Subcutaneous abdominal adipose tissue (tissue), 5 donors: Measurements from ENCODE around the gene RTL3.

Experiments used
- H3K27ac ChIP-seq: one replicate; pipeline ENCODE4 v1.7.0; 2013; ENCODE audit warnings: low read depth, mild to moderate bottlenecking, inconsistent platforms, low read length, moderate library complexity
- H3K27me3 ChIP-seq, 5 donors: one replicate each; pipeline ENCODE4 v1.7.0; 2013; ENCODE audit warnings: low read length in 5 of 5, inconsistent platforms in 1 of 5; ENCODE audit not compliant: control insufficient read depth in 5 of 5, insufficient read depth in 4 of 5
- H3K36me3 ChIP-seq, 5 donors: one replicate each; pipeline ENCODE4 v1.7.0; 2013; ENCODE audit warnings: low read length in 5 of 5; ENCODE audit not compliant: control insufficient read depth in 5 of 5, insufficient read depth in 5 of 5
- H3K4me1 ChIP-seq, 5 donors: one replicate each; pipeline ENCODE4 v1.7.0; 2013; ENCODE audit warnings: low read length in 5 of 5, mild to moderate bottlenecking in 3 of 5, moderate library complexity in 1 of 5; ENCODE audit not compliant: control insufficient read depth in 5 of 5, insufficient read depth in 5 of 5
- H3K4me3 ChIP-seq, 5 donors: one replicate each; pipeline ENCODE4 v1.7.0; 2013; ENCODE audit warnings: low read length in 5 of 5, low read depth in 1 of 5
- H3K9ac ChIP-seq, 5 donors: one replicate each; pipeline ENCODE4 v1.7.0; 2013; ENCODE audit warnings: low read length in 5 of 5, mild to moderate bottlenecking in 4 of 5, moderate library complexity in 3 of 5
- H3K9me3 ChIP-seq, 5 donors: one replicate each; pipeline ENCODE4 v1.7.0; 2013; ENCODE audit warnings: low read length in 5 of 5; ENCODE audit not compliant: control insufficient read depth in 5 of 5
- donor health status: healthy.
- donor health status: healthy.
- donor health status: healthy.
- donor health status: healthy.
- donor health status: healthy.

Gene RTL3

GRCh38 chrX:78658845-78659744 lies at the start of gene RTL3:
RTL3 (minus strand) TSS chrX:78659328; CDS start chrX:78658420, 908 bp downstream.
- H3K4me3 ChIP-seq: no peak within 1 kb of the TSS
- H3K9me3 ChIP-seq: no peaks in the 10 kb centered on the region
- H3K27me3 ChIP-seq: peaks cover 0 to 9% (median 7%) of the 10 kb centered on the region in 5 donors
- H3K4me1 ChIP-seq: no peaks in the 10 kb centered on the region
- no peak within 1 kb of the TSS for H3K27ac ChIP-seq
- H3K36me3 ChIP-seq: no peaks in the 10 kb centered on the region
- no peak within 1 kb of the TSS for H3K9ac ChIP-seq

- H3K4me1 ChIP-seq: no peaks in the 10 kb centered on the region
- H3K9me3 ChIP-seq: no peaks in the 10 kb centered on the region
- H3K4me3 ChIP-seq: no peak overlapping the region
- H3K9ac ChIP-seq: no peak overlapping the region
- H3K27me3 ChIP-seq: peaks cover 0 to 9% (median 0%) of the 10 kb centered on the region in 5 donors
- H3K27ac ChIP-seq: no peak overlapping the region
- no peaks in the 10 kb centered on the region for H3K36me3 ChIP-seq
Measured at GRCh38 chrX:78708816-78709215, 49.7 kb upstream of the RTL3 start.

GRCh38 chrX:78708262-78708661 lies 49.1 kb upstream of the RTL3 start:
- Histone ChIP-seq H3K4me1 (no peaks in the 10 kb centered on the region), H3K4me3 (no peak overlapping the region), H3K36me3 (no peaks in the 10 kb centered on the region), H3K27me3 (peaks cover 0 to 7% (median 0%) of the 10 kb centered on the region in 5 donors), H3K9ac (no peak overlapping the region), H3K27ac (no peak overlapping the region), H3K9me3 (no peaks in the 10 kb centered on the region)

GRCh38 chrX:78706071-78706470 lies 46.9 kb upstream of the RTL3 start:
- Histone ChIP-seq H3K36me3 (no peaks in the 10 kb centered on the region), H3K27ac (no peak overlapping the region), H3K27me3 (peaks cover 0 to 6% (median 0%) of the 10 kb centered on the region in 5 donors), H3K9ac (no peak overlapping the region), H3K9me3 (no peaks in the 10 kb centered on the region), H3K4me3 (no peak overlapping the region), H3K4me1 (no peaks in the 10 kb centered on the region)

DNA sequence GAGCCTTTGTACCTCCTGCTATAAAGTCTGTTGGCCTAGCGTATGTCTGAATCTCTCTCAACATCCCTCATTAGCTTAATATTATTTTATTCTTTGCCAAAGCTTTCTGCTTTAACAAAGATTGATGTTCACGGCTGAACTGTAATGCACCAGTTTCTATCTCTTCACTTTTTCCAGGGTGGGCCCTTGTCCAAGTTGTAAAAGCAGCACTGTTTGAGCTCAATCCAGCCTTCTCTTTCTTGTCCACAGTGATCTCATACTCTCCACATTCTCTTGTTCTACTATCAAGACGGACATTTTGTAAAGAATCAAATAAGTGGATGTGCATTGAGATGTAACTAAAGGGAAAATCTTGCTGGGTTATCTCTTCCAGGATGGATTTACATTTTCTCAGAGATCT lies 34.4 kb upstream of the RTL3 start:
- peaks cover 0 to 3% (median 0%) of the 10 kb centered on the region in 5 donors for H3K27me3 ChIP-seq
- no peaks in the 10 kb centered on the region for H3K4me1 ChIP-seq
- H3K4me3 ChIP-seq: no peak overlapping the region
- no peaks in the 10 kb centered on the region for H3K36me3 ChIP-seq
- H3K27ac ChIP-seq: no peak overlapping the region
- H3K9me3 ChIP-seq: no peaks in the 10 kb centered on the region
- H3K9ac ChIP-seq: no peak overlapping the region

GRCh38 chrX:78693012-78693411 lies 33.9 kb upstream of the RTL3 start:
- Histone ChIP-seq H3K36me3 (no peaks in the 10 kb centered on the region), H3K27ac (no peak overlapping the region), H3K9me3 (no peaks in the 10 kb centered on the region), H3K4me3 (no peak overlapping the region), H3K27me3 (peaks cover 0 to 3% (median 0%) of the 10 kb centered on the region in 5 donors), H3K4me1 (no peaks in the 10 kb centered on the region), H3K9ac (no peak overlapping the region)

DNA sequence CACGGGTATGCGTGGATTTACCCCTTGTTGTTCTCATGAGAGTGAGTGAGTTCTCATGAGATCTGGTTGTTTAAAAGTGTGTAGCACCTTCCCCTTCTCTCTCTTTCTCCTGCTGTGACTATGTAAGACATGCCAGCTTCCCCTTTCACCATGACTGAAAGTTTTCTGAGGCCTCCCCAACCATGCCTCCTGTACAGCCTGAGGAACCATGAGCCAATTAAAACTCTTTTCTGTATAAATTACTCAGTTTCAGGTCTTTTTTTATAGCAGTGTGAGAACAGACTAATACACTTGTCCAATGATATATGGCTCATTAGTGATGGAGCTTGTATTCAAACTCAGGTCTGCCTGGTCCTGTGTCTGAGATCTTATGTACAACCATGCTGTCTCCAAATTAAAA lies 28.5 kb upstream of the RTL3 start:
- H3K4me1 ChIP-seq: no peaks in the 10 kb centered on the region
- no peak overlapping the region for H3K4me3 ChIP-seq
- H3K9me3 ChIP-seq: no peaks in the 10 kb centered on the region
- H3K27me3 ChIP-seq: peaks cover 0 to 3% (median 0%) of the 10 kb centered on the region in 5 donors
- no peaks in the 10 kb centered on the region for H3K36me3 ChIP-seq
- H3K27ac ChIP-seq: no peak overlapping the region
- no peak overlapping the region for H3K9ac ChIP-seq

DNA sequence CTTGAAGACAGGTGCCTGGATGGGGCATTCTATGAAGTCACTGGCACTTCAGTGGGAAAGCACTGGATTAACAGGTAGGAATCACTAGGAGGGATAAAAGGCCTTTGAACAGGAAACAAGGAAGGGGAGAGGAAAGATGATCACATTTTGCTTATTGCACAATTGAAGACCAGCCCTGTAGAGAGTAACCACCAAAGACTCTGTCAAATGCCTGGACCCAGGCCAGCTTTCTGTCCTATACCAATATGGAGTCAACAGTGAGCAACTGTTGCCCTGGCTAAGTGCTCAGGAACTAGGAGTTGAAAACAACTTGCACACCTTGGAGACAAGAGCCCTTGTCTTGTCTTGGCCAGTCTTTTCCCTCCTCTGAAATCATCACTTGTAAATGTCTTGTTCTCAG lies 14.1 kb upstream of the RTL3 start:
- no peaks in the 10 kb centered on the region for H3K4me1 ChIP-seq
- H3K27me3 ChIP-seq: peaks cover 0 to 5% (median 0%) of the 10 kb centered on the region in 5 donors
- no peaks in the 10 kb centered on the region for H3K36me3 ChIP-seq
- peaks cover 0 to 6% (median 0%) of the 10 kb centered on the region in 5 donors for H3K9me3 ChIP-seq
- no peak overlapping the region for H3K9ac ChIP-seq
- H3K27ac ChIP-seq: no peak overlapping the region
- H3K4me3 ChIP-seq: no peak overlapping the region

- Histone ChIP-seq H3K4me1 (no peaks in the 10 kb centered on the region), H3K27me3 (no peaks in the 10 kb centered on the region), H3K4me3 (no peak overlapping the region)
Measured at GRCh38 chrX:78665342-78665741, 6.2 kb upstream of the RTL3 start.

GRCh38 chrX:78661836-78662235 lies 2.7 kb upstream of the RTL3 start:
- no peak overlapping the region for H3K9ac ChIP-seq
- no peaks in the 10 kb centered on the region for H3K36me3 ChIP-seq
- peaks cover 0 to 9% (median 6%) of the 10 kb centered on the region in 5 donors for H3K27me3 ChIP-seq
- H3K27ac ChIP-seq: no peak overlapping the region
- H3K4me1 ChIP-seq: no peaks in the 10 kb centered on the region
- H3K4me3 ChIP-seq: no peak overlapping the region
- no peaks in the 10 kb centered on the region for H3K9me3 ChIP-seq

More at GRCh38 chrX:78665342-78665741, 6.2 kb upstream of the RTL3 start:
- Histone ChIP-seq H3K36me3 (no peaks in the 10 kb centered on the region), H3K27ac (no peak overlapping the region), H3K9ac (no peak overlapping the region), H3K9me3 (no peaks in the 10 kb centered on the region)
